NCI-H2081 treated with DMSO at 0.1 percent for 48 hours (cell line): ENCODE data around the gene MEGF6.

Source experiments
- DNase-seq: peaks from one replicate; lab custom pipeline; 2025; lab: John Stamatoyannopoulos, UW

The MEGF6 gene

DNA sequence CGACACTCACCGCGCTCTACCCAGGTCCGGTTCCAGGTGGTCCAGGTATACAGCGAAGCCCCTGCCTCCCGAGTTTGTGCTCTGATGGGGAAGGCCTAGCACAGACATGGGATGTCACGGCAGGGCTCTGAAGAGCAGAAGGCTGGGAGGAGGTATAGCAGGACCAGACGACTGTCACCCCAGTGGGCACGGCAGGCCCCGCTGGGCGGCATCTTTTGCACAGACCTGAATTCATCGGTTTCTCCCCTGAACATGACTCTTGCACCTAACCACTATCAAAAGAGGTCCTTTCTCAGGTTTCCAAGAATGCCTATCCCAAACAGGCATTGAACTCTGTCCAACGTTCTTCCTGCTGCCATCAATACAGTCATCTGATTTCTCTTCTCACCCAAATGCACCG is 126.3 kb downstream of the MEGF6 start:
- no peak for DNase-seq

- DNase-seq = no peak
These were observed 127.4 kb downstream of the MEGF6 start for GRCh38 chr1:3483801-3484444.

DNA sequence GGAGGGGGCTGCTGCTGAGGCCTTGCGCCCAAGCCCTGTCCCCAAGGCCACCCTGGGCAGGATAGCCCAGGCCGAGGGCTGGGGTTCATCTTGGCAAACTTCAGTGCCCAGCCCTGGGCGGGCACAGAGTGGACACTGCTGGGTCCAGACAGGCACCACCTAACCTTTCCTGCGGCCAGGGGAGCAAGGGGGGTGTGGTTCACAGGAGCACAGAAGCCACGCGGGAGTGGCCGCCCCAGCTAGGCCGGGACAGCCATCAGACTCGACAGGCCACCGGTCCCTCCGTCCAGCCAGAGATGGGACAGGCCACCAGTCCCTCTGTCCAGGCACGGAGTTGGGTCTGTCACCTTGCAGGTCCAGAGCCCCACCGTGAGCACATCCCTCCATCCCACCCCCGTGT is 127.9 kb downstream of the MEGF6 start:
- no peak for DNase-seq

DNA sequence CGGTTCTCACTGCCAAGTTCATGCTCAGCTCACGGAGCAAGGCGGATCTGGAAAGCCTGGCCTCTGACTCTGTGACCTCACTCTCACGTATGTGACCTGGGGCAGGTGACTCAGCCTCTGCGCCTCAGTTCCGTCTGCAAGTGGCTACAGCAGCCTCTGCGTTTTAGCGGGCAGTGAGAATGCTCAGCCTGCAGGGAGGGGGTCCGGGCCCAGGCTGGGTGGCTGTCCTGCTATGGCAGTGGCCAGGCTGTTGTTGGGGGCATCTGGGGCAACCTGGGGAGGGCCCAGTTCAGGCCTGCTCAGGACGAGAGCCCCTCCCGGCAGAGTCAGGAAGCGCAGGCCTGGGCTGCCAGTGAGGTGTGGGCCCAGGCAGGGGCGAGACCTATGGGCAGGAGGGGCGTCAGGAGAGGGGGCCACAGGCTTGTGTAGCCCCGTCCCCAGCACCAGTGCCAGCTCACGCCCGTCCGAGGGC is 128.9 kb downstream of the MEGF6 start:
- DNase-seq = no peak

DNA sequence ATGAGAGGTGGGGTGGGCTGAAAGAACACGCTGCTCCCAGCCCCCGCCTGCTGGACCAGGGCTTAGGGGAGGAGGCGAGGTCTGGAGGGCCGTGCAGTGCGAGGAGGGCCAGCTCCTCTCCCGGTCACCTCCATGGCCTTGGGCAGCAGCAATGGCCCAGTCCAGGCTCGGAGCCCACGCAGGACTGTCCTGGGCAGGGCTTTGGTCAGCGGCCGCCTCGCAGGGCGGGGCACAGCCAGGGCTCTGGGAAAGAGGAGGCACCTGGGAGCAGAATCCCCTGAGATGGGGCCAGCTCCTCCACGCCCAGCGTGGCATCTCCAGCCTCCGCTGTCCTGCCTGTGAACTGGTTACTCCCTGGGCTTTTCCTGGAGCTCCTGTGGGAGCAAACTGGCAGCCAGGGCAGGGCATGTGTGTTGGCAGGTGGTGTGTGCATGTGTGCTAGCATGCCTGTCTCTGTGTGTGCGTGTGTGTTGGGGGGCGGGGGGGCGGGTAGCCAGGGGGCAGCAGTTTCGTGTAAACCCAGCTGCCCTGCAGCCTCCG is 129.4 kb downstream of the MEGF6 start:
- DNase-seq = no peak

DNA sequence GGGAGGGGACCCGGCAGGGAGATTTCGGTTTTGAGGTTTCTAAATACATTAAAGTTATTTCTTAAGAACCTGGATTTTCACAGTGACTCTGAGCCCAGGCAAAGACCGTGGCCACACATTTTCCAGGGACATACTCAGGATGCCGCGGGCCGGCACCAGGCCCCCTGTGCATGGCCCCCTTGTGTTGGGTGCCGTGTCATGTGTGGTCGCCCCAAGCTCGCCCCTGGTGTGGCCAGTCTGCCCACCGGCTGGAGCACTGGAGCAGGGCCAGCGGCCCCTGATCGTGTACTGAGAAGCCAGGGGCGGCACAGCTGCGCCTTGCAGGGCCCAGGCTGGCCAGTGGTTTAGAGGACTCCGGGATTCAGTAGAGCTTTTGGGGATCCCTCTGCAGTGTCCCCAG is 130.3 kb downstream of the MEGF6 start:
- DNase-seq = no peak

DNA sequence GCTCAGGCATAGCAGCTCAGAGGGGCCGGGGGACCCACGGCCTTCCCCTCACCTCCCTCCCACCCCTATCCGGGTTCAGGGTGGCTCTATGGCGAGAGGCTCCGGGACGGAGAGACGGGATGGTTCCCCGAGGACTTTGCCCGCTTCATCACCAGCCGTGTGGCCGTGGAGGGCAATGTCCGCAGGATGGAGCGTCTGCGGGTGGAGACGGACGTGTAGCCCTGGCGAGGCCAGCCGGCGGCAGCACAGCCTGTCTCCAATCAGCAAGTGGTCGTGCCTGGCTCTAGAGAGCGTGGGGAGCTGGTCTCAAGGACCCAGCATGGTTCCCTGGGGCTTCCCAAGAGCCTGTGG is 131.0 kb downstream of the MEGF6 start:
- DNase-seq = no peak

DNA sequence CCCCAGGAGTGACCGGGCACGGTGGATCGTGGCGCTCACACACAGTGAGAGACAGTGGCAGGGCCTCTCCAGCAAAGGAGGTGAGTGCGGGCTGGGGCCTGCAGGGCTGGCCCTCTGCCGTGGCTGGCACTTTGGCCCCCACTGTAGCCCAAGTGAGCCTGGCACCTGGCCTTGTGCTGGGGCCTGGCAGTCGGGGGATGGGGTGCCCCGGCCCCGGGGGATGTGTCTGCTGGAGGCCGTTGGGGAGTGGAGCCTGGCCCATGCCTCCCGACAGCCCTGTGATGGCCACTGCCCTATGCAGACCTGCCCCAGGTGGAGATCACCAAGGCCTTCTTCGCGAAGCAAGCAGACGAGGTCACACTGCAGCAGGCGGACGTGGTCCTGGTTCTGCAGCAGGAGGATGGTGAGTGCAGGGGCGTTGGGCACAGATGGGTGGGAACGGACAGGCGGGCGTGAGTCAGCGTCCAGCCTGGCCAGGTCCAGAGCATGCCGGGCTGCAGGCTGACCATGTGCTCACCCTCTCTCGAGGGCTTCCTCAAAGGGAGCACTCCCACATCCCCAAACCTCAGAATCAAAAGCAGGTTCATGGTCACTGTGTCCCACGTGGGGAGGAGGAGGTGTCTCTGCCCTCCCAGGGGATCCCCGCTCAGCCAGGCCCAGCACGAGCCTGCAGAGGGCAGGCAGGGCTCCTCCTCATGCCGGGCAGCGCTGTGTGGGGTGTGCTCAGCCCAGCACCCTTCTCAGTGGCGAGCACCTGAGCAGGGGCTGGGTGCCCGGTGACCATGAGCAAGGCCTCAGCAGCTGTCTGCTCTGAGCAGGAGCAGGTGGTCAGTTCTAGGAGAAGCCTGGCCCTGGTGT is 131.6 kb downstream of the MEGF6 start:
- DNase-seq = no peak

- no peak for DNase-seq
These were observed 133.1 kb downstream of the MEGF6 start for GRCh38 chr1:3478187-3478586.

DNA sequence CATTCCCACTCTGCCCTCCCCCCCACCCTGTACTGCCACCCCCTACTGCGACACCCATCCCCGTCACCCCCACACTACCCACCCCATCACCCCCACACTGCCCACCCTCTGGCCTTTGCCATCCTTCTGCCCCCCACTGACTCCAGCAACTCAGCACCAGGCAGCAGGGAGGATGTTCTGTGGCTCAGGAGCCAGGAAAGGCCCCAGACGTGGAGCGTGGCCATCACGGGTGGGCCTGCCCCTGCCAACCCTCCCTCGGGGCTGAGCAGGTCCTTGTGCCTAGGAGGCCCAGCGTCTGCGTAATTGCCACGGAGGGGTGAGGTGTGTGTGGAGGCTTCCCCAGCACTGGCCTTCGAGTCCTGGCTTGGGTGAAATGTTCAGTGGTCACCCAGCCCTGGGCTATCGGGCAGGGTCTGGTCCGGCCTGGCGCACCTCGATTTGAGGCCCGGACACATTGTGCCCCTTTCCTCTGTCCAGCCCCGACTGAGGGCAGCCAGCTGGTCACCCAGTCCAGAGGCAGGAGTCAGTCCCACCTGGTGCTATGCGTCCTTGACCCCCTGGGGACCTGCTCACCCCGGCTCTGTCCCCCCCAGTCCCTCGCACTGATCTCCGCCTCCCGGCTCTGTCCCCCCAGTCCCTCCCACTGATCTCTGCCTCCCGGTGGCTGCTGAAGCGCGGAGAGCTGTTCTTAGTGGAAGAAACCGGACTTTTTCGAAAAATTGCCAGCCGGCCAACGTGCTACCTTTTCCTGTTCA is 133.9 kb downstream of the MEGF6 start:
- DNase-seq = no peak

GRCh38 chr1:3476666-3477065 is 134.6 kb downstream of the MEGF6 start:
- DNase-seq = no peak

DNA sequence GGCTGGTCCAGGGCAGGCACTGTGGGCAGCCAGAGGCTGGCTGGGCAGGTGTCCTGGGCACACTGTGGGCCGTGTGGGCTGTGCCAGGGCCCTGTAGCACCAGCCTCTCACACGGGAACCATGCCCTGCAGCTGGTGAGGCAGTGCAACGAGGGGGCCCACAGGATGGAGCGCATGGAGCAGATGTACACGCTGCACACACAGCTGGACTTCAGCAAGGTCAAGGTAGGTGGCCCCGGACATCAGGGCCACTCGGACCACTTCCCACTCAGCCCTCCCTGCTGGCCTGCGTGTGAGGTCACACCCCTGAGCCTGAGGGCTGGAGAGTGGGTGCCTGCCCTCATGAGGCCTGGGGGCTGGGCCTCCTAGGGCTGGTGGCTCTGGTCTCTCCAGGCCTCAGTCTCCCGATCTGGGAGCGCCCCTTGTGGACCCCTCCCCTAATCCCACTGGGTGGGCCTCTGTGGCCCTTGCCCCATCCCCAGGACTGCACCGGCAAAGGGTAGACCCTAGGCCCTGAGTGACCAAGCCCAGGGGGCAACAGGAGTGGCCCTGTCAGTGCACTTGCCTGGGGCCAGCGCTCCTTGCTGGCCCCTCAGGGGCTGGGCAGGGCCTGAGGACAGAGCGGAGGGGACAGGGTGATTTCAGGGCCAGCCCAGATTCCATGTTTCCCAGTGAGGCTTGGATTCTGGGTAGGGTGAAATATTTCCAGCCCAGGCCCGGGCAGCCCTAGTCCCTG is 135.3 kb downstream of the MEGF6 start:
- no peak for DNase-seq

DNA sequence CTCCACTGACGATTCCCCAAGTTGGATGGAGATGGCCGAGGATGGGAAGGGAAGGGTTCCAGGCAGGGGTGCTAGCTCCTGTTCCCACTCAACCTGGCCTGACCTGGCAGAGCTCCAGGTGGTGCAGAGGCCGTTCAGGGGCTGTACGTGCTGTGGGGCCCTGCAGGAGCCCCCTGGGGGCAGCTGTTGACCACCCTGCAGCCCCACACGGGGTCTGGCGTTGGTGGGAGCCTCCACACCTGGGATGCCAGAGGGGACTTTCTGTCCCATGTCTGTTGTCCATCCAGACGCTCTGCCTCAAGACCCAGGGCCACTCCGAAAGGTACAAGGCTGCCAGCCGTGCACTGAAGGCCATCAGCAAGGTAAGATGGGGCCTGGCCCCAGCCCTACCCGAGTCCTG is 136.9 kb downstream of the MEGF6 start:
- no peak for DNase-seq

DNA sequence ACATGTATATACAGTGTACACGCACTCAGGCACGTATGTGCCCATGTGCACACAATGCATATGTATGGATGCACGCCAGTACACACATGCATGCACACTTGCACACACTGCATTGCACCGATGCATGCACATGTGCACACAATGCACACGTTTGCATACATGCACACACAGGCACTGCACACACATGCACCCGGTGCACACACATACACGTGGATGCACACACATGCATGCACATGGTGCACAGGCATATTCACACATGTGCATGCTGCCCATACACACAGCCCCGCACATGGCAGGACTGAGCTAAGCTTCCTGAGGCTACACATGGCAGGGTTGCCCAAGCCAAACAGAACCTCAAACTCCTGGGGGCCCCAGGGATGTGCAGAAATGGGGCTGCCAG is 137.3 kb downstream of the MEGF6 start:
- DNase-seq = no peak

GRCh38 chr1:3473381-3473844 is 137.9 kb downstream of the MEGF6 start:
- DNase-seq = no peak

DNA sequence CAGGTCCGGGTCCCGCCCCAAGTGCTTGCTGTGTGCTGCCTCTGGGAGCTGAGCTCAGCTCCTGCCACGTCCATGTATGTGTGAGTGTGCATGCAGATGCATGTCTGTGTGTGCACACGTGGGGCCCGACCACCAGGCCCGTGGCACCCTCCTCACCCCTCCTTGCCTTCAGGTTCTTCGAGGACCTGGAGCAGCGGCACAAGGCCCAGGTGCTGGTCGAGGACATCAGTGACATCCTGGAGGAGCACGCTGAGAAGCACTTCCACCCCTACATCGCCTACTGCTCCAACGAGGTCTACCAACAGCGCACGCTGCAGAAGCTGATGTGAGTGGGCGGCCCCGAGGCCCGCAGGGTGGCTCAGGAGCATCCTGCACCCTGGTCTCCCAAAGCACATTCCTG is 138.4 kb downstream of the MEGF6 start:
- DNase-seq = no peak

GRCh38 chr1:3472088-3472850 is 139.0 kb downstream of the MEGF6 start:
- DNase-seq = no peak

GRCh38 chr1:3471356-3472087 is 139.8 kb downstream of the MEGF6 start:
- no peak for DNase-seq

DNA sequence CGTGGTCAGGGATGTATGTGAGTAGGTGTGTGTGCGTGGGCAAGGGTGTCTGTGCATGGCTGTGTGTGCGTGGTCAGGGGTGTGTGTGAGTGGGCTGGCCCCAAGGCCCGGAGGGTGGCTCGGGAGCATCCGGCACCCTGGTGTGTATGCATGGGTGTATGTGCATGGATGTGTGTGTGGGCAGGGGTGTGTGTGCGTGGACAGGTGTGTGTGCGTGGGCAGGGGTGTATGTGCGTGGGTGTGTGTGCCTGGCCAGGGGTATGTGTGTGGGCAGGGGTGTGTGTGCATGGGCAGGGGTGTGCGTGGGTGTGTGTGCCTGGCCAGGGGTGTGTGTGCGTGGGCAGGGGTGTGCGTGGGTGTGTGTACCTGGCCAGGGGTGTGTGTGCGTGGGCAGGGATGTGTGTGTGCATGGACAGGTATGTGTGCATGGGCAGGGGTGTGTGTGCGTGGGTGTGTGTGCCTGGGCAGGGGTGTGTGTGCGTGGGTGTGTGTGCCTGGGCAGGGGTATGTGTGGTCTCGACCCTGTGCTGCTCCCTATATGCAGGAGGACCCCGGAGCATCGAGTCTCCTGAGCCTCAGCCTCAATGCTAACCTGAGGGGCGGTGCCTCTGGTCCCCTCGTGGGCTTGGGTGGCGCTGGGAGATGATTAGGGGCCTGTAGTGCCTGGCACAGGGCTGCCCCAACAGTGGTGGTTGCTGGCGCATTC is 140.5 kb downstream of the MEGF6 start:
- DNase-seq = no peak
